ENCODE measurements around the gene PRCC.
A peak's percentile ranks its signal among the peaks of the same experiment; 100 is the strongest.

PRCC gene

GRCh38 chr1:156746406-156746727 is 21.0 kb upstream of the PRCC start:
- no peak for DNase-seq (ENCODE audit: extremely low spot score)
- ChIA-PET POLR2A (interaction anchor here (1.4 to 2.9 kb wide), 3 partner anchors 10 to 21 kb away, joined by 4 to 31 read pairs (median 30); partner anchors contain the start of genes ISG20L2, METTL25B and PRCC), CTCF (interaction anchor here (2.3 kb wide), 1 partner anchor 20 kb away, joined by 18 read pairs; no protein-coding TSS in a partner anchor)
- TF ChIP-seq L3MBTL2 (conservative IDR thresholded peaks at IDR 0.05) (no peak), FOXM1 (IDR thresholded peaks at IDR 0.05; ENCODE audit: borderline replicate concordance) (no peak), FOXA1 (IDR thresholded peaks at IDR 0.05) (no peak), FOXK2 (IDR thresholded peaks at IDR 0.05) (no peak), NFRKB (IDR thresholded peaks at IDR 0.05) (no peak), HDGF (IDR thresholded peaks at IDR 0.05; ENCODE audit: borderline replicate concordance) (no peak), ELF4 (IDR thresholded peaks at IDR 0.05) (no peak), PKNOX1 (IDR thresholded peaks at IDR 0.05) (no peak), SP1 (IDR thresholded peaks at IDR 0.05) (no peak), LEF1 (IDR thresholded peaks at IDR 0.05; ENCODE audit: borderline replicate concordance) (no peak), TARDBP (IDR thresholded peaks at IDR 0.05) (no peak), CTBP1 (IDR thresholded peaks at IDR 0.05; ENCODE audit: borderline replicate concordance) (no peak)

GRCh38 chr1:156746728-156747631 is 20.4 kb upstream of the PRCC start:
- DNase-seq (ENCODE audit: extremely low spot score) = peak; percentile 72
- TF ChIP-seq HDGF (IDR thresholded peaks at IDR 0.05; ENCODE audit: borderline replicate concordance) (peak; percentile 71; the same call in 1 of the 2 replicates), FOXM1 (IDR thresholded peaks at IDR 0.05; ENCODE audit: borderline replicate concordance) (no peak), PKNOX1 (IDR thresholded peaks at IDR 0.05) (0 out of 2 replicates have a peak, but pooled peaks have one; percentile 35)
- POLR2A ChIA-PET = interaction anchor here (1.0 to 2.9 kb wide), 4 partner anchors 11 to 94 kb away, joined by 4 to 31 read pairs (median 17); partner anchors contain the start of genes ISG20L2, METTL25B and PRCC
- CTCF ChIA-PET = interaction anchor here (0.6 to 2.3 kb wide), 6 partner anchors 21 to 281 kb away, joined by 3 to 18 read pairs (median 4); no protein-coding TSS in a partner anchor

- DNase-seq (ENCODE audit: extremely low spot score) = no peak
- CTCF ChIA-PET = interaction anchor here (0.6 to 2.3 kb wide), 6 partner anchors 22 to 278 kb away, joined by 3 to 18 read pairs (median 4); no protein-coding TSS in a partner anchor
- POLR2A ChIA-PET = interaction anchor here (1.0 to 2.9 kb wide), 3 partner anchors 19 to 93 kb away, joined by 4 to 31 read pairs (median 30); partner anchors contain the start of genes ISG20L2, METTL25B and PRCC
Observed at GRCh38 chr1:156747742-156748669, 19.3 kb upstream of the PRCC start.

GRCh38 chr1:156748670-156749418 is 18.5 kb upstream of the PRCC start:
- DNase-seq (ENCODE audit: extremely low spot score) = no peak
- CTCF ChIA-PET = interaction anchor here (0.6 kb wide), 1 partner anchor 279 kb away, joined by 3 read pairs; no protein-coding TSS in a partner anchor
- TF ChIP-seq ZNF384 (IDR thresholded peaks at IDR 0.05) = no peak
- no peak for TF ChIP-seq L3MBTL2 (conservative IDR thresholded peaks at IDR 0.05)
- TF ChIP-seq TARDBP (IDR thresholded peaks at IDR 0.05) = no peak
- no peak for TF ChIP-seq ARNT (IDR thresholded peaks at IDR 0.05)
- no peak for TF ChIP-seq FOXM1 (IDR thresholded peaks at IDR 0.05; ENCODE audit: borderline replicate concordance)
- TF ChIP-seq LEF1 (IDR thresholded peaks at IDR 0.05; ENCODE audit: borderline replicate concordance) = no peak
- no peak for TF ChIP-seq FOXK2 (IDR thresholded peaks at IDR 0.05)
- no peak for TF ChIP-seq ELF4 (IDR thresholded peaks at IDR 0.05)
- no peak for TF ChIP-seq CTBP1 (IDR thresholded peaks at IDR 0.05; ENCODE audit: borderline replicate concordance)
- TF ChIP-seq SP1 (IDR thresholded peaks at IDR 0.05) = no peak
- no peak for TF ChIP-seq BHLHE40 (IDR thresholded peaks at IDR 0.05; ENCODE audit: borderline replicate concordance)
- TF ChIP-seq FOXA1 (IDR thresholded peaks at IDR 0.05) = no peak
- TF ChIP-seq PKNOX1 (IDR thresholded peaks at IDR 0.05) = no peak
- POLR2A ChIA-PET = interaction anchor here (4.5 kb wide), 2 partner anchors 7 to 18 kb away, joined by 60 to 80 read pairs; partner anchors contain the start of genes MRPL24 and PRCC

More at GRCh38 chr1:156747742-156748669, 19.3 kb upstream of the PRCC start:
- TF ChIP-seq LEF1 (IDR thresholded peaks at IDR 0.05; ENCODE audit: borderline replicate concordance) = no peak
- no peak for TF ChIP-seq TARDBP (IDR thresholded peaks at IDR 0.05)
- no peak for TF ChIP-seq FOXA1 (IDR thresholded peaks at IDR 0.05)
- TF ChIP-seq FOXK2 (IDR thresholded peaks at IDR 0.05) = no peak
- no peak for TF ChIP-seq PKNOX1 (IDR thresholded peaks at IDR 0.05)
- no peak for TF ChIP-seq ELF4 (IDR thresholded peaks at IDR 0.05)
